SK-N-SH (cell line): Measurements from ENCODE around the gene TNFRSF11A.

ENCODE experiments used
- MXI1 ChIP-seq: IDR thresholded peaks from 2 replicates; pipeline ENCODE4 v1.6.1; 2012; ENCODE audit warnings: mild to moderate bottlenecking, low read depth, low read length, improper control_type of control experiment
- POLR2AphosphoS5 ChIP-seq: IDR thresholded peaks from 2 replicates; pipeline ENCODE4 v1.6.1; 2012; ENCODE audit warnings: low read depth, low read length
- RCOR1 ChIP-seq: fragments of 150-350 bp; IDR thresholded peaks from 2 replicates; pipeline ENCODE4 v1.6.1; 2017; ENCODE audit warnings: antibody characterized with exemption, low read length
- RFX5 ChIP-seq: IDR thresholded peaks from 2 replicates; pipeline ENCODE4 v1.6.1; 2012; ENCODE audit warnings: mild to moderate bottlenecking, improper control_type of control experiment, low read length
- SIN3A ChIP-seq: IDR thresholded peaks from 2 replicates; pipeline ENCODE4 v1.6.1; 2012; ENCODE audit warnings: low read depth, mild to moderate bottlenecking, low read length, moderate library complexity, borderline replicate concordance
- TF ChIP-seq, protein P1 (sequence below): fragments of 200-600 bp; sonication (generic); IDR thresholded peaks from 2 replicates; pipeline ENCODE4 v1.6.1; 2017; ENCODE audit warnings: antibody characterized with exemption, mild to moderate bottlenecking, moderate library complexity
- TF ChIP-seq, protein P2 (sequence below): IDR thresholded peaks from 2 replicates; pipeline ENCODE4 v1.6.1; 2012; ENCODE audit warnings: mild to moderate bottlenecking, low read depth, low read length, moderate library complexity
- TF ChIP-seq, protein P3 (sequence below): fragments of 150-350 bp; IDR thresholded peaks from 2 replicates; pipeline ENCODE4 v1.6.1; 2017; ENCODE audit warnings: antibody characterized with exemption, low read length, low read depth, borderline replicate concordance

DNA sequence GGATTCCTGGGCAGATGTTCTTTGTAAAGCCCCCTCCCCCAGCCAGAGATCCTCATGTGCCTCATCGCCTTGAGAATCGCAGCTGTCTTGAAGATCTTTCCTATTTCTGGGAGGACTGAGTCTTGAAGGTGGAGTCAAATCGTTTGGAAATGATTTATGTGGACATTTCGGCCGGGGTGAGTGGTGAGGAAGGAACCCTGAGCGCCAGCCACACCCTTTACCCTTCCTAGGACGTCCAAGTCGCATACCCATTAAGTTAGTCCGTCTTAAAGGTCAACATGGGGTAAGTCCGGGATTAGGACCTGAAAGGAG, 112.9 kb downstream of the TNFRSF11A start:
- TF ChIP-seq, protein P1, sequence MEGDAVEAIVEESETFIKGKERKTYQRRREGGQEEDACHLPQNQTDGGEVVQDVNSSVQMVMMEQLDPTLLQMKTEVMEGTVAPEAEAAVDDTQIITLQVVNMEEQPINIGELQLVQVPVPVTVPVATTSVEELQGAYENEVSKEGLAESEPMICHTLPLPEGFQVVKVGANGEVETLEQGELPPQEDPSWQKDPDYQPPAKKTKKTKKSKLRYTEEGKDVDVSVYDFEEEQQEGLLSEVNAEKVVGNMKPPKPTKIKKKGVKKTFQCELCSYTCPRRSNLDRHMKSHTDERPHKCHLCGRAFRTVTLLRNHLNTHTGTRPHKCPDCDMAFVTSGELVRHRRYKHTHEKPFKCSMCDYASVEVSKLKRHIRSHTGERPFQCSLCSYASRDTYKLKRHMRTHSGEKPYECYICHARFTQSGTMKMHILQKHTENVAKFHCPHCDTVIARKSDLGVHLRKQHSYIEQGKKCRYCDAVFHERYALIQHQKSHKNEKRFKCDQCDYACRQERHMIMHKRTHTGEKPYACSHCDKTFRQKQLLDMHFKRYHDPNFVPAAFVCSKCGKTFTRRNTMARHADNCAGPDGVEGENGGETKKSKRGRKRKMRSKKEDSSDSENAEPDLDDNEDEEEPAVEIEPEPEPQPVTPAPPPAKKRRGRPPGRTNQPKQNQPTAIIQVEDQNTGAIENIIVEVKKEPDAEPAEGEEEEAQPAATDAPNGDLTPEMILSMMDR = no peak
- TF ChIP-seq RFX5 = no peak
- TF ChIP-seq, protein P2, sequence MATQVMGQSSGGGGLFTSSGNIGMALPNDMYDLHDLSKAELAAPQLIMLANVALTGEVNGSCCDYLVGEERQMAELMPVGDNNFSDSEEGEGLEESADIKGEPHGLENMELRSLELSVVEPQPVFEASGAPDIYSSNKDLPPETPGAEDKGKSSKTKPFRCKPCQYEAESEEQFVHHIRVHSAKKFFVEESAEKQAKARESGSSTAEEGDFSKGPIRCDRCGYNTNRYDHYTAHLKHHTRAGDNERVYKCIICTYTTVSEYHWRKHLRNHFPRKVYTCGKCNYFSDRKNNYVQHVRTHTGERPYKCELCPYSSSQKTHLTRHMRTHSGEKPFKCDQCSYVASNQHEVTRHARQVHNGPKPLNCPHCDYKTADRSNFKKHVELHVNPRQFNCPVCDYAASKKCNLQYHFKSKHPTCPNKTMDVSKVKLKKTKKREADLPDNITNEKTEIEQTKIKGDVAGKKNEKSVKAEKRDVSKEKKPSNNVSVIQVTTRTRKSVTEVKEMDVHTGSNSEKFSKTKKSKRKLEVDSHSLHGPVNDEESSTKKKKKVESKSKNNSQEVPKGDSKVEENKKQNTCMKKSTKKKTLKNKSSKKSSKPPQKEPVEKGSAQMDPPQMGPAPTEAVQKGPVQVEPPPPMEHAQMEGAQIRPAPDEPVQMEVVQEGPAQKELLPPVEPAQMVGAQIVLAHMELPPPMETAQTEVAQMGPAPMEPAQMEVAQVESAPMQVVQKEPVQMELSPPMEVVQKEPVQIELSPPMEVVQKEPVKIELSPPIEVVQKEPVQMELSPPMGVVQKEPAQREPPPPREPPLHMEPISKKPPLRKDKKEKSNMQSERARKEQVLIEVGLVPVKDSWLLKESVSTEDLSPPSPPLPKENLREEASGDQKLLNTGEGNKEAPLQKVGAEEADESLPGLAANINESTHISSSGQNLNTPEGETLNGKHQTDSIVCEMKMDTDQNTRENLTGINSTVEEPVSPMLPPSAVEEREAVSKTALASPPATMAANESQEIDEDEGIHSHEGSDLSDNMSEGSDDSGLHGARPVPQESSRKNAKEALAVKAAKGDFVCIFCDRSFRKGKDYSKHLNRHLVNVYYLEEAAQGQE = no peak
- TF ChIP-seq MXI1 = no peak
- TF ChIP-seq, protein P3, sequence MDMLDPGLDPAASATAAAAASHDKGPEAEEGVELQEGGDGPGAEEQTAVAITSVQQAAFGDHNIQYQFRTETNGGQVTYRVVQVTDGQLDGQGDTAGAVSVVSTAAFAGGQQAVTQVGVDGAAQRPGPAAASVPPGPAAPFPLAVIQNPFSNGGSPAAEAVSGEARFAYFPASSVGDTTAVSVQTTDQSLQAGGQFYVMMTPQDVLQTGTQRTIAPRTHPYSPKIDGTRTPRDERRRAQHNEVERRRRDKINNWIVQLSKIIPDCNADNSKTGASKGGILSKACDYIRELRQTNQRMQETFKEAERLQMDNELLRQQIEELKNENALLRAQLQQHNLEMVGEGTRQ = no peak
- no peak for TF ChIP-seq POLR2AphosphoS5
- TF ChIP-seq SIN3A = no peak
- TF ChIP-seq RCOR1 = no peak
